K562 (cell line): ENCODE data around the gene CASP9. TPM values are rescaled to one million over a fixed set of nuclear protein-coding genes. Genes with fewer than 3 reads are reported as not detected.

Experiments
- ATAC-seq: fragments of 200-7000 bp; cut with Tn5 transposase; 3 replicates; pipeline ENCODE4 v1.9.1; 2020; ENCODE audit warnings: moderate library complexity
- BruUV-seq: library from RNA; stranded (reverse); fragments of 400-500 nt; replicated peaks from 2 replicates; lab custom pipeline; 2021; lab: Mats Ljungman, UMichigan
- CTCF ChIA-PET: fragments of 300-600 bp; formaldehyde crosslinking; extraction: SDS; loops from one replicate; lab custom pipeline; 2021; ENCODE audit warnings: low intra/inter-chr PET ratio; lab: Yijun Ruan, JAX
- POLR2A ChIA-PET: fragments of 300-600, 350-650 bp; sonication (Branson Sonifier 250); formaldehyde crosslinking; extraction: SDS; loops from one replicate; lab custom pipeline; 2021; ENCODE audit warnings: antibody characterized with exemption, inconsistent platforms; lab: Yijun Ruan, JAX
- DNase-seq, 4 experiments: peaks; one replicate each; pipeline versions ENCODE4 v3.0.0 to v3.0.0-alpha.2; 2011 to 2018; ENCODE audit warnings: low spot score in 3 of 4, mixed read lengths in 3 of 4; ENCODE audit errors: extremely low read depth in 1 of 4
- FAIRE-seq: peaks from 2 replicates; lab custom pipeline; 2011; peaks lifted over from hg19 to GRCh38; lab: Jason Lieb, UNC
- H2AFZ ChIP-seq: 2 replicates; pipeline ENCODE4 v1.6.0; 2011; ENCODE audit warnings: low read depth, low read length, control low read depth, inconsistent platforms
- H3K27ac ChIP-seq: fragments of 200-600 bp; 3 replicates; pipeline ENCODE4 v1.8.0; 2011; ENCODE audit warnings: low read depth, mild to moderate bottlenecking, control low read depth, inconsistent platforms, low read length, moderate library complexity, mixed read lengths; ENCODE audit errors: extremely low read depth
- H3K27me3 ChIP-seq, 2 experiments: fragments of 300-600 bp in 1 of 2; 2 replicates in 1 of 2; 3 replicates in 1 of 2; pipeline versions ENCODE4 v1.6.0 to v1.8.0; 2011; ENCODE audit warnings: inconsistent platforms in 2 of 2, low read length in 2 of 2, mild to moderate bottlenecking in 1 of 2, mixed read lengths in 1 of 2, moderate library complexity in 1 of 2; ENCODE audit not compliant: control insufficient read depth in 2 of 2, insufficient read depth in 2 of 2
- H3K36me3 ChIP-seq: fragments of 300-600 bp; 3 replicates; pipeline ENCODE4 v1.8.0; 2011; ENCODE audit warnings: mild to moderate bottlenecking, low read length, inconsistent platforms; ENCODE audit not compliant: control insufficient read depth, insufficient read depth
- H3K4me1 ChIP-seq, 2 experiments: fragments of 200-600 bp in 1 of 2; replicated peaks in 1 of 2; 2 replicates in 1 of 2; 3 replicates in 1 of 2; pipeline versions ENCODE4 v1.5.1 to v1.8.0; 2011; ENCODE audit warnings: inconsistent platforms in 2 of 2, low read length in 2 of 2, mild to moderate bottlenecking in 1 of 2, mixed read lengths in 1 of 2, moderate library complexity in 1 of 2; ENCODE audit not compliant: control insufficient read depth in 2 of 2, insufficient read depth in 2 of 2
- H3K4me2 ChIP-seq: 2 replicates; pipeline ENCODE4 v1.6.1; 2011; ENCODE audit warnings: low read length, control low read depth, inconsistent platforms, mixed read lengths; ENCODE audit not compliant: insufficient read depth
- H3K4me3 ChIP-seq: fragments of 200-600 bp; sonication (generic), shearing (Covaris generic); 2 replicates; pipeline ENCODE4 v1.5.1; 2016; ENCODE audit warnings: control low read depth, inconsistent platforms
- H3K79me2 ChIP-seq: fragments of 200-600 bp; 3 replicates; pipeline ENCODE4 v1.8.0; 2011; ENCODE audit warnings: low read length, inconsistent platforms; ENCODE audit not compliant: control insufficient read depth, insufficient read depth
- H3K9ac ChIP-seq, 2 experiments: 2 replicates each; pipeline versions ENCODE4 v1.6.0 to v1.6.1; 2011; ENCODE audit warnings: low read depth in 2 of 2, low read length in 2 of 2, control low read depth in 1 of 2, inconsistent platforms in 1 of 2, mild to moderate bottlenecking in 1 of 2, mixed read lengths in 1 of 2; ENCODE audit not compliant: insufficient read depth in 1 of 2
- H3K9me1 ChIP-seq: one replicate; pipeline ENCODE4 v1.6.0; 2011; ENCODE audit warnings: inconsistent platforms, mild to moderate bottlenecking, low read length, moderate library complexity; ENCODE audit not compliant: control insufficient read depth, insufficient read depth
- H3K9me3 ChIP-seq: replicated peaks from 2 replicates; pipeline ENCODE4 v1.5.1; 2011; ENCODE audit warnings: low read depth, low read length, inconsistent platforms; ENCODE audit not compliant: control insufficient read depth, insufficient read depth
- H4K20me1 ChIP-seq: replicated peaks from 2 replicates; pipeline ENCODE4 v1.6.1; 2011; ENCODE audit warnings: low read length, inconsistent platforms, mixed read lengths; ENCODE audit not compliant: control insufficient read depth, insufficient read depth
- BHLHE40 ChIP-seq: IDR thresholded peaks from 2 replicates; pipeline ENCODE4 v1.6.1; 2011; ENCODE audit warnings: low read length, improper control_type of control experiment
- CCNT2 ChIP-seq: IDR thresholded peaks from 2 replicates; pipeline ENCODE4 v1.6.1; 2011; ENCODE audit warnings: borderline replicate concordance, low read depth, mild to moderate bottlenecking, moderate library complexity, mixed read lengths, low read length; ENCODE audit not compliant: insufficient read length; ENCODE audit errors: extremely low read depth
- CEBPB ChIP-seq: fragments of 450-650 bp; IDR thresholded peaks from 2 replicates; pipeline ENCODE4 v1.6.1; 2016; ENCODE audit warnings: missing genetic modification characterization, missing compliant biosample characterization
- CEBPG ChIP-seq, 3 experiments: fragments of 200-800 bp in 1 of 3; sonication (Bioruptor generic) in 1 of 3; sonication (generic) in 1 of 3; formaldehyde crosslinking in 1 of 3; IDR thresholded peaks in 2 of 3; conservative IDR thresholded peaks in 1 of 3; 2 replicates each; pipeline versions ENCODE4 v1.6.1 to v1.8.0; 2016 to 2022; ENCODE audit warnings: missing compliant biosample characterization in 2 of 3, missing genetic modification characterization in 2 of 3, mild to moderate bottlenecking in 1 of 3, missing genetic modification reagents in 1 of 3
- HNRNPL ChIP-seq: fragments of 200-400 bp; formaldehyde crosslinking; IDR thresholded peaks from 2 replicates; pipeline ENCODE4 v1.6.1; 2017; ENCODE audit warnings: low read depth, mild to moderate bottlenecking, low read length
- ILK ChIP-seq: fragments of 450-650 bp; IDR thresholded peaks from 2 replicates; pipeline ENCODE4 v1.6.1; 2016; ENCODE audit warnings: missing genetic modification characterization, low read depth, mild to moderate bottlenecking, missing compliant biosample characterization, moderate library complexity, borderline replicate concordance
- MEIS2 ChIP-seq: fragments of 450-650 bp; IDR thresholded peaks from 2 replicates; pipeline ENCODE4 v1.6.1; 2014; ENCODE audit warnings: mild to moderate bottlenecking; ENCODE audit not compliant: partially characterized antibody
- POLR3G ChIP-seq: IDR thresholded peaks from 2 replicates; pipeline ENCODE4 v1.6.1; 2011; ENCODE audit not compliant: insufficient read length, insufficient replicate concordance; ENCODE audit errors: extremely low read depth
- RBFOX2 ChIP-seq: fragments of 200-400 bp; formaldehyde crosslinking; IDR thresholded peaks from 2 replicates; pipeline ENCODE4 v1.6.1; 2017; ENCODE audit warnings: low read depth, mild to moderate bottlenecking, low read length, moderate library complexity
- ZNF785 ChIP-seq: fragments of 250-450 bp; sonication (Bioruptor Pico); IDR thresholded peaks from 2 replicates; pipeline ENCODE4 v1.4.0; 2020; ENCODE audit warnings: mild to moderate bottlenecking
- ZNF830 ChIP-seq: fragments of 250-450 bp; sonication (Bioruptor Pico); IDR thresholded peaks from 2 replicates; pipeline ENCODE4 v1.5.0; 2021; ENCODE audit warnings: mild to moderate bottlenecking
- WGBS: fragments of 100-300 bp; shearing (Covaris generic); methylation state at CpG from one replicate; pipeline ENCODE4 v1.1.6; 2016; ENCODE audit warnings: low coverage, mixed read lengths; ENCODE audit not compliant: insufficient coverage; ENCODE audit errors: missing lambda C conversion rate; 5-methylcytosine and 5-hydroxymethylcytosine counted together
- in situ Hi-C: fragments of 300-500 bp; cut with MboI; formaldehyde crosslinking; loops from 4 replicates; pipeline ENCODE4 v1.15.0; 2018; ENCODE audit warnings: inconsistent platforms, mixed read lengths
- intact Hi-C: fragments of 100-400 bp; cut with micrococcal nuclease; formaldehyde crosslinking; loops from 2 replicates; pipeline ENCODE4 v1.14.2; 2022
- polyA plus RNA-seq, 8 experiments: library from polyadenylated mRNA; depleted of rRNA in 4 of 8; stranded (reverse) in 5 of 8; unstranded in 3 of 8; fragments of >200 nt; fragmentation: Nextera tagmentation in 2 of 8; fragmentation: Illumina TruSeq in 1 of 8; extraction: Ambion mirVana in 2 of 8; extraction: Trizol in 1 of 8; gene quantifications; 2 replicates each; pipeline versions ENCODE4 v1.2.1 to v1.2.3, GENCODE V29; 2011 to 2014; ENCODE audit warnings: inconsistent platforms in 1 of 8, missing spikeins in 1 of 8
- total RNA-seq, 7 experiments: library from RNA; depleted of rRNA in 6 of 7; stranded (reverse); fragments of >200 nt in 6 of 7; fragmentation: Illumina TruSeq in 2 of 7; extraction: Trizol in 2 of 7; gene quantifications; 2 replicates each; pipeline versions ENCODE4 v1.2.1 to v1.2.3, GENCODE V29; 2011 to 2021; ENCODE audit warnings: low replicate concordance in 1 of 7
- TF ChIP-seq, protein P1 (sequence below): fragments of 250-450 bp; sonication (Bioruptor Pico); IDR thresholded peaks from 2 replicates; pipeline ENCODE4 v1.5.0; 2021; ENCODE audit warnings: mild to moderate bottlenecking, moderate library complexity
- TF ChIP-seq, protein P2 (sequence below): sonication (generic); formaldehyde crosslinking; IDR thresholded peaks from 2 replicates; pipeline ENCODE4 v1.8.0; 2022; ENCODE audit warnings: mild to moderate bottlenecking, missing genetic modification reagents
- TF ChIP-seq, protein P3 (sequence below): fragments of 450-650 bp; formaldehyde crosslinking; IDR thresholded peaks from 2 replicates; pipeline ENCODE4 v1.4.0; 2020; ENCODE audit warnings: mild to moderate bottlenecking, moderate library complexity

The CASP9 gene
- total and polyA plus RNA-seq, 9 of the 15 experiments (the other 6 are each of a cell fraction or from before 2014, with no cell fraction given): 10.8 to 54.1 (median 30.7) TPM

DNA sequence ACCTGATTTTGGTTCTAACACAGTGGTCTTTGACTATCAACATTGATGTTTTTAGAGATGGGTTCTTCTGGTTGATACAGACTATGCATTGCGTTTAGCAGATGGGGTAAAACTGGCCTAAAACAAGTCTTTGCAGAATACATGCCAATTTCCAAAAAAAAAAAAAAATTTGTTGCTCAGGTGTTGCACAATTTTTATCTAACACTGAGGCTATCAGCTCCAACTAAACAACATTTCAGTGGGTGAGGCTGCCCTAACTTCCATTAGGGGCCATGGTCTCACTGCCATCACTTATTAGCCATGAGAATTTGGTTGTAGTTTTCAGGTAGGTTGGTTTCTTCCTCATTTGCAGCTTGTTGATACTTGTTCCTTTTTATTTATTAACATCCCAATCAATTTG is 46.8 kb upstream of the CASP9 start:
- H3K27me3 ChIP-seq: no peaks in the 10 kb centered on the region
- H3K27ac ChIP-seq: no peak overlapping the region
- peaks cover 0 to 6% of the 10 kb centered on the region in 2 experiments; a peak in 1 of 5 replicates for H3K4me1 ChIP-seq
- intact Hi-C loops (no loop called here), in situ Hi-C loops (no loop called here)
- H3K9me1 ChIP-seq: no peaks in the 10 kb centered on the region
- CTCF ChIA-PET: no interaction called here
- TF ChIP-seq, protein P1, sequence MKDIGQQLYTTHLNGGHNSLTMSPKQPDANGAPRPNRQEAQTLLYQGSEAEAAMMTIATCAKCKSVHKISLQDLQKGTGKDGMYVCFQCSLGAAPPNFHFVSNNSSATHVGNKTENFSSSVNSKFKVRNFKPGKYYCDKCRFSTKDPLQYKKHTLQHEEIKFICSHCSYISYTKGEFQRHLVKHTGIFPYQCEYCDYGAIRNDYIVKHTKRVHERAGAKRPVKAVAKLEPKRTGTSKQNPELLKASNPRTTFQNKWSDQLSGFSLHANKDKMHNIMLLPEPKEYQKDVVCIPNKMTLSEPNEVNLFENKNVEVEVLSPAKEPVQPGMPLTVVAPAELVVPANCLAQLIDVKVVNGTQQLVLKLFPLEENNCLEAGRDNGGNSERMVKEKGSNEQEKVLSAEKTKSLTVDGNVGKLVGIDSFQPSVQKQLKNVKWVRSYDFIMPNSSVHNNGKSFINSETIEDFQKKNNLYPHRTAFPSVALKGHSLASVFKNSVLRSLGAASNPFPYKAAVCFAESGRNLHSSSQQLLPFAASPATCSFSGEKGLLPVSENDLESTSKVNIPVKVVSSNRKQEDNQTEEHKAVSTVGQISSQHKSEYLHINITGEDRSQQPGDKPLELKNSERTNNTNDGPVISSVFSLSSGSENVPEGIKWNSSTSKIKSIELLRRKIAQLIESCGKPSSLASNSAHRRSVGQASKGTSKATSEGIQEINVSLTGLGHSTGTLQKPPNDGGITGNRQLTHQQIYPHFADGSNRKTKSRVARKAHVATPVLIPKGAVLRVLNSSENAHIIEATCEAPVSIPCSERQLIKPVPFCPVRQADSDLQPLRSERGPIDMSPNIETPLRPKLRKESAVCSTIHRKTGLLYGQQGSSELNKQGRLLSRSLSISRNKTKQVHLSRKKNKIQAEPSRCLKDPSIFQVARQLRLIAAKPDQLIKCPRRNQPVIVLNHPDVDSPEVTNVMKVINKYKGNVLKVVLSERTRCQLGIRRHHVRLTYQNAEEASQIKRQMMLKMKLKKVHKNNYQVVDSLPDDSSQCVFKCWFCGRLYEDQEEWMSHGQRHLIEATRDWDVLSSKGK (CRISPR knock-in tag): no peak
- TF ChIP-seq CEBPB (tag): peak; percentile 68
- TF ChIP-seq POLR3G: no peak
- no peak for TF ChIP-seq ILK (tag)
- TF ChIP-seq RBFOX2: no peak
- TF ChIP-seq ZNF785 (CRISPR knock-in tag): no peak
- TF ChIP-seq, protein P2, sequence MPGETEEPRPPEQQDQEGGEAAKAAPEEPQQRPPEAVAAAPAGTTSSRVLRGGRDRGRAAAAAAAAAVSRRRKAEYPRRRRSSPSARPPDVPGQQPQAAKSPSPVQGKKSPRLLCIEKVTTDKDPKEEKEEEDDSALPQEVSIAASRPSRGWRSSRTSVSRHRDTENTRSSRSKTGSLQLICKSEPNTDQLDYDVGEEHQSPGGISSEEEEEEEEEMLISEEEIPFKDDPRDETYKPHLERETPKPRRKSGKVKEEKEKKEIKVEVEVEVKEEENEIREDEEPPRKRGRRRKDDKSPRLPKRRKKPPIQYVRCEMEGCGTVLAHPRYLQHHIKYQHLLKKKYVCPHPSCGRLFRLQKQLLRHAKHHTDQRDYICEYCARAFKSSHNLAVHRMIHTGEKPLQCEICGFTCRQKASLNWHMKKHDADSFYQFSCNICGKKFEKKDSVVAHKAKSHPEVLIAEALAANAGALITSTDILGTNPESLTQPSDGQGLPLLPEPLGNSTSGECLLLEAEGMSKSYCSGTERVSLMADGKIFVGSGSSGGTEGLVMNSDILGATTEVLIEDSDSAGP (CRISPR knock-in tag): no peak
- TF ChIP-seq HNRNPL: no peak
- TF ChIP-seq CCNT2: no peak
- TF ChIP-seq, protein P3, sequence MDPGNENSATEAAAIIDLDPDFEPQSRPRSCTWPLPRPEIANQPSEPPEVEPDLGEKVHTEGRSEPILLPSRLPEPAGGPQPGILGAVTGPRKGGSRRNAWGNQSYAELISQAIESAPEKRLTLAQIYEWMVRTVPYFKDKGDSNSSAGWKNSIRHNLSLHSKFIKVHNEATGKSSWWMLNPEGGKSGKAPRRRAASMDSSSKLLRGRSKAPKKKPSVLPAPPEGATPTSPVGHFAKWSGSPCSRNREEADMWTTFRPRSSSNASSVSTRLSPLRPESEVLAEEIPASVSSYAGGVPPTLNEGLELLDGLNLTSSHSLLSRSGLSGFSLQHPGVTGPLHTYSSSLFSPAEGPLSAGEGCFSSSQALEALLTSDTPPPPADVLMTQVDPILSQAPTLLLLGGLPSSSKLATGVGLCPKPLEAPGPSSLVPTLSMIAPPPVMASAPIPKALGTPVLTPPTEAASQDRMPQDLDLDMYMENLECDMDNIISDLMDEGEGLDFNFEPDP: no peak
- TF ChIP-seq MEIS2: no peak
- no peak for TF ChIP-seq ZNF830 (CRISPR knock-in tag)
- TF ChIP-seq BHLHE40: no peak
- no peak for TF ChIP-seq CEBPG (CRISPR knock-in tag; IDR thresholded peaks at IDR 0.05)
- TF ChIP-seq CEBPG (tag; conservative IDR thresholded peaks at IDR 0.05 in 1 of 2, IDR thresholded peaks at IDR 0.05 in 1 of 2): peak in 1 of 2 experiments; percentile 36; a peak in 1 of 4 replicates
- DNase-seq: no peak
- FAIRE-seq: no peak
- no peaks in the 10 kb centered on the region for H3K9me3 ChIP-seq
- BruUV-seq: no TSS peak
- no peak overlapping the region for H3K9ac ChIP-seq
- ATAC-seq: no peak
- no peak overlapping the region for H3K4me3 ChIP-seq
- no peaks in the 10 kb centered on the region for H4K20me1 ChIP-seq
- POLR2A ChIA-PET: interaction anchor here (0.7 to 1.4 kb wide), 4 partner anchors 8 to 42 kb away, joined by 3 read pairs; no protein-coding TSS in a partner anchor
- peaks cover 51% of the 10 kb centered on the region; the same call in 2 of the 3 replicates for H3K36me3 ChIP-seq
- H3K4me2 ChIP-seq: no peak overlapping the region
- WGBS: 73% methylated on average over 1 of the region's 1 CpG
- no peaks in the 10 kb centered on the region for H3K79me2 ChIP-seq
- no peak overlapping the region for H2AFZ ChIP-seq
